ENCODE results near the gene TUB. TPM values are rescaled to one million over a fixed set of nuclear protein-coding genes. Genes with fewer than 3 reads are reported as not detected.

Gene TUB
- total RNA-seq (2014; rRNA removed; shearing (Covaris generic)): 2.3 and 3.0 TPM in 2 replicates

GRCh38 chr11:8080674-8081590 lies at the start of gene TUB:
TUB (plus strand) TSS chr11:8081211; CDS start chr11:8081511, 300 bp downstream.
- Histone ChIP-seq H3K36me3 (no peaks in the 10 kb centered on the region), H3K4me3 (peak within 1 kb of the TSS; percentile 37), H3K4me1 (replicated peaks) (peaks cover 3% of the 10 kb centered on the region; the same call in 1 of the 2 replicates), H3K27ac (no peak within 1 kb of the TSS), H3K27me3 (replicated peaks) (no peaks in the 10 kb centered on the region), H3K9me3 (replicated peaks) (no peaks in the 10 kb centered on the region)
- DNase-seq (ENCODE audit: low read depth in 1 of 2, low spot score in 2 of 2): no peak

GRCh38 chr11:8031248-8032115 lies 49.5 kb upstream of the TUB start:
- Histone ChIP-seq H3K4me1 (replicated peaks) (no peaks in the 10 kb centered on the region), H3K27me3 (replicated peaks) (no peaks in the 10 kb centered on the region), H3K36me3 (no peaks in the 10 kb centered on the region), H3K4me3 (no peak overlapping the region), H3K9me3 (replicated peaks) (no peaks in the 10 kb centered on the region), H3K27ac (no peak overlapping the region)
- DNase-seq (ENCODE audit: low read depth in 1 of 2, low spot score in 2 of 2): no peak

GRCh38 chr11:8032122-8032521 lies 48.9 kb upstream of the TUB start:
- no peak overlapping the region for H3K27ac ChIP-seq
- H3K27me3 ChIP-seq (replicated peaks): no peaks in the 10 kb centered on the region
- no peaks in the 10 kb centered on the region for H3K9me3 ChIP-seq (replicated peaks)
- H3K4me3 ChIP-seq: no peak overlapping the region
- H3K4me1 ChIP-seq (replicated peaks): no peaks in the 10 kb centered on the region
- H3K36me3 ChIP-seq: no peaks in the 10 kb centered on the region
- no peak for DNase-seq (ENCODE audit: low read depth in 1 of 2, low spot score in 2 of 2)

GRCh38 chr11:8032576-8033304 lies 48.3 kb upstream of the TUB start:
- Histone ChIP-seq H3K27me3 (replicated peaks) (no peaks in the 10 kb centered on the region), H3K36me3 (no peaks in the 10 kb centered on the region), H3K4me1 (replicated peaks) (no peaks in the 10 kb centered on the region), H3K9me3 (replicated peaks) (no peaks in the 10 kb centered on the region), H3K4me3 (no peak overlapping the region), H3K27ac (no peak overlapping the region)
- no peak for DNase-seq (ENCODE audit: low read depth in 1 of 2, low spot score in 2 of 2)

- no peak overlapping the region for H3K27ac ChIP-seq
Observed at GRCh38 chr11:8033305-8034105, 47.5 kb upstream of the TUB start.

GRCh38 chr11:8034106-8034585 lies 46.9 kb upstream of the TUB start:
- Histone ChIP-seq H3K27me3 (replicated peaks) (no peaks in the 10 kb centered on the region), H3K36me3 (no peaks in the 10 kb centered on the region), H3K4me3 (no peak overlapping the region), H3K4me1 (replicated peaks) (no peaks in the 10 kb centered on the region), H3K27ac (no peak overlapping the region), H3K9me3 (replicated peaks) (no peaks in the 10 kb centered on the region)
- no peak for DNase-seq (ENCODE audit: low read depth in 1 of 2, low spot score in 2 of 2)

More at GRCh38 chr11:8033305-8034105, 47.5 kb upstream of the TUB start:
- no peaks in the 10 kb centered on the region for H3K36me3 ChIP-seq
- peak; percentile 16 to 66 for DNase-seq (ENCODE audit: low read depth in 1 of 2, low spot score in 2 of 2)
- H3K27me3 ChIP-seq (replicated peaks): no peaks in the 10 kb centered on the region
- no peak overlapping the region for H3K4me3 ChIP-seq
- H3K4me1 ChIP-seq (replicated peaks): no peaks in the 10 kb centered on the region
- no peaks in the 10 kb centered on the region for H3K9me3 ChIP-seq (replicated peaks)

GRCh38 chr11:8034604-8035190 lies 46.3 kb upstream of the TUB start:
- no peaks in the 10 kb centered on the region for H3K36me3 ChIP-seq
- no peaks in the 10 kb centered on the region for H3K4me1 ChIP-seq (replicated peaks)
- no peak for DNase-seq (ENCODE audit: low read depth in 1 of 2, low spot score in 2 of 2)
- H3K4me3 ChIP-seq: no peak overlapping the region
- no peaks in the 10 kb centered on the region for H3K9me3 ChIP-seq (replicated peaks)
- H3K27ac ChIP-seq: no peak overlapping the region
- H3K27me3 ChIP-seq (replicated peaks): no peaks in the 10 kb centered on the region

GRCh38 chr11:8035200-8035855 lies 45.7 kb upstream of the TUB start:
- no peak for DNase-seq (ENCODE audit: low read depth in 1 of 2, low spot score in 2 of 2)
- Histone ChIP-seq H3K27ac (no peak overlapping the region), H3K4me1 (replicated peaks) (no peaks in the 10 kb centered on the region), H3K9me3 (replicated peaks) (no peaks in the 10 kb centered on the region), H3K4me3 (no peak overlapping the region), H3K36me3 (no peaks in the 10 kb centered on the region), H3K27me3 (replicated peaks) (no peaks in the 10 kb centered on the region)

GRCh38 chr11:8036002-8036802 lies 44.8 kb upstream of the TUB start:
- Histone ChIP-seq H3K27ac (no peak overlapping the region), H3K4me1 (replicated peaks) (no peaks in the 10 kb centered on the region), H3K27me3 (replicated peaks) (no peaks in the 10 kb centered on the region), H3K36me3 (no peaks in the 10 kb centered on the region), H3K9me3 (replicated peaks) (no peaks in the 10 kb centered on the region), H3K4me3 (no peak overlapping the region)
- no peak for DNase-seq (ENCODE audit: low read depth in 1 of 2, low spot score in 2 of 2)

GRCh38 chr11:8036986-8037385 lies 44.0 kb upstream of the TUB start:
- H3K36me3 ChIP-seq: no peaks in the 10 kb centered on the region
- DNase-seq (ENCODE audit: low read depth in 1 of 2, low spot score in 2 of 2): no peak
- H3K4me1 ChIP-seq (replicated peaks): no peaks in the 10 kb centered on the region
- H3K9me3 ChIP-seq (replicated peaks): no peaks in the 10 kb centered on the region
- H3K27me3 ChIP-seq (replicated peaks): no peaks in the 10 kb centered on the region
- H3K27ac ChIP-seq: no peak overlapping the region
- H3K4me3 ChIP-seq: no peak overlapping the region

- no peaks in the 10 kb centered on the region for H3K36me3 ChIP-seq
- no peak overlapping the region for H3K27ac ChIP-seq
- no peak for DNase-seq (ENCODE audit: low read depth in 1 of 2, low spot score in 2 of 2)
- no peaks in the 10 kb centered on the region for H3K9me3 ChIP-seq (replicated peaks)
- no peaks in the 10 kb centered on the region for H3K27me3 ChIP-seq (replicated peaks)
- H3K4me1 ChIP-seq (replicated peaks): no peaks in the 10 kb centered on the region
- no peak overlapping the region for H3K4me3 ChIP-seq
Observed at GRCh38 chr11:8038393-8038792, 42.6 kb upstream of the TUB start.

Measured in SJSA1 (cell line).